Left lung (tissue), 10 donors: ENCODE results near the gene KCNK5. TPM values are rescaled to one million over a fixed set of nuclear protein-coding genes. Genes with fewer than 3 reads are reported as not detected.
A peak's percentile ranks its signal among the peaks of the same experiment; 100 is the strongest.

ENCODE experiments used
- ATAC-seq: fragments of 200-7000 bp; cut with Tn5 transposase; one replicate; pipeline ENCODE4 v1.9.1; 2020; ENCODE audit warnings: moderate library complexity
- DNase-seq, 4 donors: peaks; one replicate each; pipeline ENCODE4 v3.0.0-alpha.2; 2013 to 2020
- H3K27ac ChIP-seq, 2 donors: fragments of 200-600 bp; sonication (generic) in 1 of 2; one replicate each; pipeline versions ENCODE4 v1.5.0 to v1.8.0; 2020 to 2021
- H3K27me3 ChIP-seq, 2 donors: fragments of 200-600 bp; sonication (generic) in 1 of 2; one replicate each; pipeline versions ENCODE4 v1.5.0 to v1.8.0; 2020 to 2021
- H3K36me3 ChIP-seq, 2 donors: fragments of 200-600 bp; sonication (generic) in 1 of 2; one replicate each; pipeline versions ENCODE4 v1.5.0 to v1.8.0; 2020 to 2021
- H3K4me1 ChIP-seq, 2 donors: fragments of 200-600 bp; one replicate each; pipeline ENCODE4 v1.8.0; 2021
- H3K4me3 ChIP-seq, 2 donors: fragments of 200-600 bp; sonication (generic) in 1 of 2; one replicate each; pipeline versions ENCODE4 v1.5.0 to v1.8.0; 2020 to 2021; ENCODE audit warnings: mild to moderate bottlenecking in 1 of 2
- H3K9me3 ChIP-seq, 2 donors: fragments of 200-600 bp; sonication (generic) in 1 of 2; one replicate each; pipeline versions ENCODE4 v1.5.0 to v1.8.0; 2020 to 2021
- intact Hi-C, 2 donors: fragments of 100-400 bp; cut with DNase I; formaldehyde crosslinking; loops; one replicate each; pipeline versions ENCODE4 v1.11.2 to v1.14.2; 2022
- polyA plus RNA-seq, 6 donors: library from polyadenylated mRNA; unstranded; fragments of 120-200 nt; gene quantifications; one replicate each; pipeline ENCODE4 v1.2.1, GENCODE V29; 2013; ENCODE audit not compliant: insufficient read length in 6 of 6
- total RNA-seq, 2 donors: library from RNA; stranded (reverse); fragmentation: NEBNext Ultra II Directional; extraction: Animal tissue kit (Norgen Biotek cat#: 25700); gene quantifications; one replicate each; pipeline ENCODE4 v1.2.1, GENCODE V29; 2021
- TF ChIP-seq, protein P1 (sequence below), 2 donors: fragments of 200-600 bp; sonication (generic) in 1 of 2; IDR thresholded peaks; one replicate each; pipeline versions ENCODE4 v1.5.0 to v1.8.0; 2021; ENCODE audit warnings: antibody characterized with exemption in 2 of 2
- donor health status: DM: no; HTN: yes; CAD: no.
- donor health status: DM: no; HTN: no; CAD: no.

The KCNK5 gene
- total and polyA plus RNA-seq, 8 donors, result 12.6 to 26.4 (median 22.8) TPM

GRCh38 chr6:39209360-39209811 lies 19.9 kb downstream of the KCNK5 start:
- ATAC-seq, result peak; percentile 6
- Histone ChIP-seq H3K36me3 (no peaks in the 10 kb centered on the region), H3K9me3 (no peaks in the 10 kb centered on the region), H3K4me3 (no peak overlapping the region), H3K27me3 (no peaks in the 10 kb centered on the region), H3K4me1 (peaks cover 19 to 64% of the 10 kb centered on the region in 2 donors), H3K27ac (peak overlapping the region in 1 of 2 donors; percentile 71)
- TF ChIP-seq, protein P1, sequence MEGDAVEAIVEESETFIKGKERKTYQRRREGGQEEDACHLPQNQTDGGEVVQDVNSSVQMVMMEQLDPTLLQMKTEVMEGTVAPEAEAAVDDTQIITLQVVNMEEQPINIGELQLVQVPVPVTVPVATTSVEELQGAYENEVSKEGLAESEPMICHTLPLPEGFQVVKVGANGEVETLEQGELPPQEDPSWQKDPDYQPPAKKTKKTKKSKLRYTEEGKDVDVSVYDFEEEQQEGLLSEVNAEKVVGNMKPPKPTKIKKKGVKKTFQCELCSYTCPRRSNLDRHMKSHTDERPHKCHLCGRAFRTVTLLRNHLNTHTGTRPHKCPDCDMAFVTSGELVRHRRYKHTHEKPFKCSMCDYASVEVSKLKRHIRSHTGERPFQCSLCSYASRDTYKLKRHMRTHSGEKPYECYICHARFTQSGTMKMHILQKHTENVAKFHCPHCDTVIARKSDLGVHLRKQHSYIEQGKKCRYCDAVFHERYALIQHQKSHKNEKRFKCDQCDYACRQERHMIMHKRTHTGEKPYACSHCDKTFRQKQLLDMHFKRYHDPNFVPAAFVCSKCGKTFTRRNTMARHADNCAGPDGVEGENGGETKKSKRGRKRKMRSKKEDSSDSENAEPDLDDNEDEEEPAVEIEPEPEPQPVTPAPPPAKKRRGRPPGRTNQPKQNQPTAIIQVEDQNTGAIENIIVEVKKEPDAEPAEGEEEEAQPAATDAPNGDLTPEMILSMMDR (IDR thresholded peaks at IDR 0.05), result no peak
- intact Hi-C loops, result no loop called here
- DNase-seq, result no peak

DNA sequence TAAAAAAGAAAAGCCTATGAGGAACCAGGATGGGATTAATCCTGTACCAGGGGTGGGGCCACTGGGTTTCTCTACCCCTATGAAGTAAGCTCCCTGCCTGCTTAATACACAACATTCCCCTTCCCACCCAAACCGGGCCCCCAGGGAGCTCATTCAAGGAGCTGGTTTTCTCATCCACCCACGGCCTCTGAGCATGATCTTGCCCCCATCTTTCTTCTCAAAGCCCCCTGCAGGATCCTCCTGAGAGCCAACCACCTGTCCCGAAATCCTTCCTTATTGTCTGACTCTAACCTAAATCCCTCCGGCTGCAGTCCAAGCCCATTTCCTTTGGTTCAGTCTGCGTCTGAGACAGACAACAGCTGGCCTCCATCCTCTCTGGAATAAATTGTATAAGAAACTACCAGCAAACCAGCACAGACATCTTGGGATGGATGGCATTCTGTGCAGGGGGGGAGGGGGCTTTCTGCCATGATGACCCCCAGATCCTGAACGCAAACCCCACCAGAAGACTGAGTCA lies 21.0 kb downstream of the KCNK5 start:
- TF ChIP-seq, protein P1 (IDR thresholded peaks at IDR 0.05), result no peak
- peak; percentile 1 for ATAC-seq
- peak in 1 of 4 donors; percentile 65 for DNase-seq
- H3K9me3 ChIP-seq, result no peaks in the 10 kb centered on the region
- no peak overlapping the region for H3K4me3 ChIP-seq
- peaks cover 22 to 64% of the 10 kb centered on the region in 2 donors for H3K4me1 ChIP-seq
- peak overlapping the region in 1 of 2 donors; percentile 71 for H3K27ac ChIP-seq
- H3K36me3 ChIP-seq, result no peaks in the 10 kb centered on the region
- no peaks in the 10 kb centered on the region for H3K27me3 ChIP-seq
- intact Hi-C loops, result no loop called here

DNA sequence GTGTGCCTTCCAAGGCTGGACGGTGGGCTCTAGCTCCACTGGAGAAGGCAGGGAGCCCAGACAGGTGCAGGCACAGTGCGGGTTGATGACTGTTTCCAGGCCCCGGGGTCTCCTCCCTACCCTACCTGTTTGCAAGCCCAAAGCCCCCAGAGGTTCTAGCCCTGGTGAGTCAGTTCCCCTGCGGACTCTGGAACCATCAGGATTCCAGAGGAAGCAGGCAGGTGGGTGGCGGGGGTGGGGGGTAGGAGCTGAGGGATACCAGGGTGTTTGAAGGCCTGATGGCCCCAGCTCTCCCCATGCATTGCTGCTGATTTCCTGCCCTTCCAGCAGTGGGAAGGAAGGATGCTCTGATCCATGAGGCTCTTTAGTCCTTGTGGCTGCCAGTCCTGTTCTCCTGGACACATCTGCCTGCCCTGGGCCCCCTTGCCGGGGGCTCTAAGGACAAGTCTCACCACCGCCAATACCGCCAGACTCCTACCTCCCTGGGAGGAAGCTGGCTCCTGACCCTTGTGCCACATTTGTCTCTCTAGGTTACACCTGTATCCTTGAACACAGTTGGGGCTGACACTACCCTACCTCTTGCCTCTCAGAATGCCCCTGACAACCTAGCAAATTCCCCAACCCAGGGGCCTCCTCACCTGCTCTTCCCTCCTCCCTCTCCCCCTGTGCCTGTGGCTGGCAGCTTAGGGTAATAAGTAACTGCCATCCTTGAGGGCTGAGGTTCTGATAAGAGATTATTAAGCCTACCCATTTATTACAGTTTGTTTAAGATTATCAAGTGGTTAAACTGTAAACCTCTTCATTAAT lies 21.7 kb downstream of the KCNK5 start:
- H3K36me3 ChIP-seq, result no peaks in the 10 kb centered on the region
- peaks cover 18 to 61% of the 10 kb centered on the region in 2 donors for H3K4me1 ChIP-seq
- no peak overlapping the region for H3K4me3 ChIP-seq
- no peaks in the 10 kb centered on the region for H3K27me3 ChIP-seq
- no peaks in the 10 kb centered on the region for H3K9me3 ChIP-seq
- intact Hi-C loops, result no loop called here
- peak overlapping the region in 1 of 2 donors; percentile 71 for H3K27ac ChIP-seq
- ATAC-seq (peak; percentile 3), DNase-seq (no peak)
- TF ChIP-seq, protein P1 (IDR thresholded peaks at IDR 0.05), result no peak

DNA sequence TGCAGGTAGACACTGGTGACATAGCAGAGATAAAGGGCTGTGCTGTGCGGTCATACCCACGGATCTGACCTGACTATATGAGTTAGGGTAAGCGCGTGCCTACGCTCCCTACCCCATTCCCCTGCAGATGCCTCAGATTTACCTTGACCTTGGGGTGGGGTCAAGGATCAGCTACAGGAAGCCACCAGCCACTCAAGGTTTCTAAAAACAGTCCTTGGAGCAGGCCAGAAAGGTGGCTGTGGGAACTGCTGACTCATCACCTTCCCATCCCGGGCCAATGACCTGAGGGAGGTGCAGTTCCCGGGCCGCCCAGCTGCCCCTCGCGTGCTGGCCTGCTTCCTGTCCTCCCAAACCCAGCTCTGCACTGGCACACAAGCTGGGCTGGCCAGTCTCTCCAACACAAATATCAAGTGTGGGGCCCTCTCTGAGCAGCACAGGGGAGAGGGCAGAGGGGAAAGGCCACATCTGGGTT lies 23.0 kb downstream of the KCNK5 start:
- H3K9me3 ChIP-seq, result no peaks in the 10 kb centered on the region
- H3K36me3 ChIP-seq, result no peaks in the 10 kb centered on the region
- DNase-seq (peak in 1 of 4 donors; percentile 76), ATAC-seq (peak; percentile 59)
- H3K4me3 ChIP-seq, result no peak overlapping the region
- no peaks in the 10 kb centered on the region for H3K27me3 ChIP-seq
- intact Hi-C loops, result no loop called here
- TF ChIP-seq, protein P1 (IDR thresholded peaks at IDR 0.05), result no peak
- H3K27ac ChIP-seq, result no peak overlapping the region
- H3K4me1 ChIP-seq, result peaks cover 18 to 63% of the 10 kb centered on the region in 2 donors

GRCh38 chr6:39204646-39205244 lies 24.5 kb downstream of the KCNK5 start:
- Histone ChIP-seq H3K36me3 (no peaks in the 10 kb centered on the region), H3K9me3 (no peaks in the 10 kb centered on the region), H3K4me1 (peaks cover 18 to 52% of the 10 kb centered on the region in 2 donors), H3K27me3 (no peaks in the 10 kb centered on the region), H3K4me3 (no peak overlapping the region), H3K27ac (peak overlapping the region; percentile 46 to 64)
- no peak for ATAC-seq
- TF ChIP-seq, protein P1 (IDR thresholded peaks at IDR 0.05), result no peak
- intact Hi-C loops, result no loop called here
- no peak for DNase-seq
